GM12864 (cell line): ENCODE measurements around the gene PLD1.

Experiments
- DNase-seq: peaks from one replicate; pipeline ENCODE4 v3.0.0-alpha.2; 2011; ENCODE audit warnings: low read depth
- H3K4me3 ChIP-seq: 2 replicates; pipeline ENCODE4 v1.5.1; 2011; ENCODE audit warnings: mild to moderate bottlenecking, low read depth, low read length, control low read depth
- CTCF ChIP-seq: IDR thresholded peaks from 2 replicates; pipeline ENCODE4 v1.5.1; 2011; ENCODE audit warnings: low read depth, mild to moderate bottlenecking, moderate library complexity, low read length, control low read depth, inconsistent platforms; ENCODE audit errors: missing control alignments

Gene PLD1

GRCh38 chr3:171837698-171838097 lies 27.4 kb upstream of the PLD1 start:
- H3K4me3 ChIP-seq: no peak overlapping the region
- DNase-seq: no peak
- TF ChIP-seq CTCF: no peak

- no peak for DNase-seq
- no peak for TF ChIP-seq CTCF
- H3K4me3 ChIP-seq: no peak overlapping the region
Observed at GRCh38 chr3:171836855-171837254, 26.6 kb upstream of the PLD1 start.

- DNase-seq: no peak
- H3K4me3 ChIP-seq: no peak overlapping the region
- TF ChIP-seq CTCF: no peak
Observed at GRCh38 chr3:171835613-171836012, 25.3 kb upstream of the PLD1 start.

GRCh38 chr3:171835116-171835515 lies 24.8 kb upstream of the PLD1 start:
- no peak for TF ChIP-seq CTCF
- no peak for DNase-seq
- no peak overlapping the region for H3K4me3 ChIP-seq

GRCh38 chr3:171834461-171834801 lies 24.1 kb upstream of the PLD1 start:
- H3K4me3 ChIP-seq: no peak overlapping the region
- no peak for TF ChIP-seq CTCF
- no peak for DNase-seq

- peak; percentile 34 for TF ChIP-seq CTCF
- DNase-seq: no peak
- H3K4me3 ChIP-seq: no peak overlapping the region
Observed at GRCh38 chr3:171833789-171834460, 23.6 kb upstream of the PLD1 start.

- TF ChIP-seq CTCF: no peak
- no peak for DNase-seq
- H3K4me3 ChIP-seq: no peak overlapping the region
Observed at GRCh38 chr3:171832989-171833388, 22.7 kb upstream of the PLD1 start.
